ENCODE measurements around the gene RNF144A.
"Not testable (repeated sequence)": the region's sequence is repeated elsewhere in the genome, so short reads cannot be mapped to it uniquely, and the experiment has no call there.

RNF144A gene

GRCh38 chr2:6977113-6977741 is 60.0 kb downstream of the RNF144A start:
- DNase-seq, result no peak

- DNase-seq, result no peak
These were observed 60.6 kb downstream of the RNF144A start for GRCh38 chr2:6977786-6978185.

DNA sequence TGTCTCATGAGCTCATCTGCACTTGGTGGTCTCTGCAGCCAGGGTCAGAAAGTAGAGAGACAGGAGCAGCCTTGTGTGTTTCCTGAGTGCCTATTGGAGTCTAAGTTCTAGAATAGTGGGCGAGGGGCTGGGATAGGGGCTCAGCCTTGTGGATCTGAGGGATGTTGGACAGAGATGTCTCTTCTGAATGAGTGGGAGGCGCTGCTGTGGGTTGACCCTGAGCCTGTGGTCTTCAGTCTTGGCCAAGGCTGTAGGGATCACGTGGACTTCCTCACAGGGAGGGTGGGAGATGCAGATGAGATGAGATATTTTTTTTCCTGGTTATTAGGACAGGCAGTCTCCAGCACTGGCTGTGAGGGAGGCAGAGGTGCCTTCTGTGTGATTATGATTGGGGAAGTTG is 61.8 kb downstream of the RNF144A start:
- DNase-seq, result no peak

DNA sequence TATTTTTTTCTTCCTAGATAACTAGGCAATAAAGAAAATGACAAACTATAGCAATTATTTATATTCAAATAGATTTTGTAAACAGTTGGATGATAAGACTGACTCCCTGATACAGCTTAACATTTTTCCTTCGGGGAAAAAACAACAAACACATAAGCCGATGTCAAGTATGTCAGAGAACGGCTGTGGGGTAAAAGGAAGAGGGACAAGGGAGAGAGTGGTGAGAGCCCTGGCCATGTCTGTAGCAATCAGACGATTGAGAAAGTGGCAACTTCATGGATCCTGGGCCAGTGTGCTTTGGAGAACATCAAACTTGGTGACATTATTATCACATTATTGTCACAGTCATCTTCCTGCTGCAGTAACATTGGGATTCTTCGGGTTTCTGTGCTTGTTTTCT is 65.2 kb downstream of the RNF144A start:
- no peak for DNase-seq

- no peak for DNase-seq
These were observed 65.8 kb downstream of the RNF144A start for GRCh38 chr2:6982934-6983589.

- no peak for DNase-seq
These were observed 69.2 kb downstream of the RNF144A start for GRCh38 chr2:6986301-6986911.

DNA sequence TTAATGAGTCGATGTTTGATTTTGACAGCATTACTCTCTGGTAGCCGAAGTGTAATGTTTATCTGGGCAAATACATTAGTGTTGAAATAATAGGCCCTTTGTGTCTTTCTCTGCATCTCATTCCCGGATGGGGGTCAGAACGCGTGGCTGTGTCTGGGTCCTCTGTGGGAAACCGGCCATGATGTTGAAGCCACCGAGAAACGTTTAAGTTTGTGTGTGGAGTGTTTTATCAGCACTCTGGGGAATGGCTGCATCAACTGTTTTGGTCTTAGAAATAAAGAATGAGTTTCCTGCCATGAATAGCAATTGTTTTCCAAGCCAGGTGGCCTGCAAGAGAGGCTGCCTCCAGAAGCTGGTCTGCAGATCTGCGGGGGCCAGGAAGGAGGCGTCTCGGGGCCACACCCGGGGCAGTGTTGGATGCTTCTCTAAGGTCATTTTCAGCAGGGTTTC is 69.7 kb downstream of the RNF144A start:
- DNase-seq, result no peak

DNA sequence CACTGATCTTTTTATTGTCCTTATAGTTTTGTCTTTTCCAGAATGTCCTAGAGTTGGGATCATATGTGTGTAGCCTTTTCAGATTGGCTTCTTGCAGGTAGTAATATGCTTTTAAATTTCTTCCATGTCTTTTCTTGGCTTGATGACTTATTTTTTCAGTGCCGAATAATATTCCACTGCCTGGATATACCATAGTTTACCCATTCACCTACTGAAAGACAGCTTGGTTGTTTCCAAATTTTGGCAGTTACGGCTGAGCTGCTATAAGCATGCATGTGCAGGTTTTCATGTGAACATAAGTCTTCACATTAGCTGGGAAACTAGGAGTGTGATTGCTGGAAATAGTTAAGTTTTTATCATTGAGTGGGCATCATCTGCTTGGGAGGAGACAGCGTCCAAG is 73.7 kb downstream of the RNF144A start:
- no peak for DNase-seq

GRCh38 chr2:6992794-6993228 is 75.6 kb downstream of the RNF144A start:
- DNase-seq, result no peak

- no peak for DNase-seq
These were observed 76.0 kb downstream of the RNF144A start for GRCh38 chr2:6993229-6993640.

- no peak for DNase-seq
These were observed 76.7 kb downstream of the RNF144A start for GRCh38 chr2:6993936-6994335.

DNA sequence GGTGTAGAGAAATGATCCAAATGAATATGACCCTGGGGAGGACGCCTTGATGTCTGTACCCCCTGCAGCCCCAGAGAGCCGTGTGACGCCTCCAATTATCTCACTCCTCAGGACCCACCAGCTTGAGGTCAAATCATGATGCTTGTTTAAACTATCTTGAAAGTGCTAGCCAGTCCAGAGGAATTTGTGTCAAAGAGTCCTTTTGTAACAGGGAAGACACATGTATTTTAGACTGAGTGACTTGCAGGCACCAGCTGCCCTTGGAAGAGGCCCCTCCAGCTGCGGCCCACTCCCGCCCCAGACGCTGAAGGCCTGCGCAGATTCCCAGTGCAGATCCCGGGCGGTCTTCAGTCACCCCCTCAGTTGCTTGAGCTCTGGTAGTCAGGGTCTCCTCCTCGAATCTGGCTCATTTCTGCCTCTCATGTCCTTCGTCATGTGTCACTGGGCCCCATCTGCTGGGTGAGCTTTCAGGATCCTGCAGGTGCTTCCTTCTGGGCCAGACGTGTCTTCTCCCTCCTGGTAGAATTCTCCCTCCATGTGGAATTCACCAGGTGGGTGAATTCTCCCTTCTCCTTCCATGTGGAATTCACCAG is 77.4 kb downstream of the RNF144A start:
- DNase-seq, result no peak

DNA sequence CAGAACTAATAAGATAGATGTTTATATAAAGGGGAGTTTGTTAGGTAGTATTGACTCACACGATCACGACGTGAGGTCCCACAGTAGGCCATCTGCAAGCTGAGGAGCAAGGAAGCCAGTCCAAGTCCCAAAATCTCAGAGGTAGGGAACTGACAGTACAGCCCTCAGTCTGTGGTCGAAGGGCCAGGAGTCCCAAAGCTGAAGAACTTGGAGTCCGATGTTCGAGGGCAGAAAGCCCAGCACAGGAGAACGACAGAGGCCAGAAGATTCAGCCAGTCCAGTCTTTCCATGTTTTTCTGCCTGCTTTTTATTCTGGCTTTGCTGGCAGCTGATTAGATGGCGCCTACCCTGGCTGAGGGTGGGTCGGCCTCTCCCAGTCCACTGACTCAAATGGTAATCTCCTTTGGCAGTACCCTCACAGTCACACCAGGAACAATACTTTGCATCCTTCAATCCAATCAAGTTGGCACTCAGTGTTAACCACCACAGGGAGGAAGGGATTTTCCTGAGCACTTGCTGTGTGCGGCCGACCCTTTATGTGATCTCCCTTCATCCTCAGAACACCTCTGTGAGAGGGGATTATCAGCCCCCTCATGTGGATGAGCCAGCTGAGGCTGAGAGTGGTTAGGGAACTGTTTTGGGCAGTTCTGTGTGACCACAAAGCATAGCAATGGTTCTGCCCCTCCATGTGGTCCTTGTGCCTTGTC is 78.3 kb downstream of the RNF144A start:
- no peak for DNase-seq

DNA sequence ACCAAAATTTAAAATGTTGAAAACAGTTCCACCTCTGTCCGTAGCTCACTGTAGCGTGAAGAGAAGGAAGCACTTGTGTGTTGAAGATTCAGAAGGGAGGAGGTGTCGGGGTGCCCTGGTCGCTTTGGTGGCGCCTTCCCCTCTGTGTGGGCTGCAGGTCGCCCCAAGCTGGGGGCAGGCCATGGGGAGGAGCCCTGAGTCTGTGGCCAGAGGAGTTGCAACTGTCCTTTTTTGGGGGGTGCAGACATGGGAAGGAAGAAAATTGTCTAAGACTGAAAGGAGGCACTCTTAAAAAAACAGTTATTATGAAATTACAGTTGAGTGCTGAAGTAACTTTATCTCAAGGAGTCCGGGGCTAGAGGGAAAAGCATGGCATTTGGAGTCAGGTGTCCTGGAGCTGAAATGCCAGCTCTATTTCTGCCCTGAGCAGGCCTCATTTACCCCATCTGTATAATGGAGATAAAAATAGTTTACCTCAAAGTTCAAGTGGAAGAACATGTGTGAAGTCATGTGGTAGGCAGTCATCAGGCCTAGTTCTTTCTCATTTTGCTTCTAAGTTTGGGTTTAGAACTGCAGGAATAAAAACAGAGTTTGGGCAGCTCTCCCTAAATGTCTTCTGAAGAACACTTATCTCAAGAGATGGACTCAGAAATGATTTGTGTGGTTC is 82.1 kb downstream of the RNF144A start:
- DNase-seq, result no peak

- DNase-seq, result not testable (repeated sequence)
These were observed 84.2 kb downstream of the RNF144A start for GRCh38 chr2:7001395-7001794.

DNA sequence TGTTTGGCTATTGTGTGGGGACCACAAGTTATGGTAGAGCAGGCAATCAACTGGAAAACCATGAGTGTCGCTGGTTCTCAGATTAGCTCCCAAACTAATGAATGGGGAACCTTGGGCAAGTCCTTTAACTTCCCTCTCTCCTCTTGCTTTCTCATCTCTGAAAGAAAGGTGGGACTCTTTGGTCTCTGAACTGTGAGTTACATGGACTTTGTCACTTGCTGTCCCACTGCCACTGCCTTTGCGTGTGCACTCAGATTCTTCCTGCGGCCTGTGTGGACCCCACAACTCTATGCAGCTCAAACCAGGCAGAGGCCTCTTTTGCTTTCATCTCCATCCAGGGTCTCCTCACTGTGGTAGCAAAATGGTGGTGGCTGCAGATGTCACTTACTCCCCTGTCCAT is 86.7 kb downstream of the RNF144A start:
- no peak for DNase-seq

DNA sequence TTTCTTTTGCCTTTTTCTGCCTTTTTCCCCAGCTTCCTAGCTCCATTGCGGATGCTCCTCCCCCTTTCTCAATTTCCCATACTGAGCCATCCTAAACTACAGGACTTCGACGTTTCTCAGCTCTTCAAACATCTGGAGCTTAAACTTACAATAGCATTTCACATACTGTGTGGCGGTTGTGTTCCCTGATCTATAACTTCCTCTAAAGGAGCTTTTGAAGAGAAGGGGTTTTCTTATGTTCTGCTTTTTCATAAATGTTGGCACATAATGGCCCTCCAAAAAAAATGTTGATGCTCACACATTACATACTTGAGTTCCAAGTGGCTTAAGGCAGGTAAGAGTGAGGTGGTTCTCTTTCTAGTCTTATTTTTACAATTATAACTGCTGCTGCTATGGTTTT is 87.4 kb downstream of the RNF144A start:
- no peak for DNase-seq

- no peak for DNase-seq
These were observed 90.3 kb downstream of the RNF144A start for GRCh38 chr2:7007488-7007845.

GRCh38 chr2:7007846-7008741 is 90.9 kb downstream of the RNF144A start:
- no peak for DNase-seq

GRCh38 chr2:7009207-7009911 is 92.1 kb downstream of the RNF144A start:
- no peak for DNase-seq

Measured in stimulated activated CD4-positive, alpha-beta T cell treated with anti-CD3 and anti-CD28 coated beads, Interleukin-2, amount 100 ng/mL, for 48 hours (primary cell).